ENCODE data around the gene COLEC11. TPM values are rescaled to one million over a fixed set of nuclear protein-coding genes. Genes with fewer than 3 reads are reported as not detected.
"Not testable (repeated sequence)": the region's sequence is repeated elsewhere in the genome, so short reads cannot be mapped to it uniquely, and the experiment has no call there.

COLEC11 gene
- total and polyA plus RNA-seq, 8 donors = 0.84 to 7.1 (median 4.3) TPM

GRCh38 chr2:3635171-3635974 lies 40.5 kb downstream of the COLEC11 start:
- no peak for ATAC-seq

DNA sequence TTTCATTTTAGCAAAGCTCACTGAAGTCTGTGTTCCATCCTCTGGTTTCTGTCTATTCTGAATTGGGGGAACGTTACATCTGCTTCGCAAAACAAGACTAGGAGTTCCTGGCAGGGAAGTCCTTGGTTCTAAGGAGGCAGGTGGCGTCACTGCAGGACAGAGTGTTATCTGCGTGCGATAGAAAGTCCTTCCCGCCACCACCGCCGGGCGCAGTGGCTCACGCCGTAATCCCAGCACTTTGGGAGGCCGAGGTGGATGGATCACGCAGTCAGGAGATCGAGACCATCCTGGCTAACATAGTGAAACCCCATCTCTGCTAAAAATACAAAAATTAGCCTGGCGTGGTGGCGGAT lies 41.0 kb downstream of the COLEC11 start:
- not testable (repeated sequence) for H3K27ac ChIP-seq

More at GRCh38 chr2:3635171-3635974, 40.5 kb downstream of the COLEC11 start:
- Histone ChIP-seq H3K4me3 (no peak overlapping the region), H3K27me3 (peaks cover 0 to 4% of the 10 kb centered on the region in 2 donors), H3K4me1 (no peaks in the 10 kb centered on the region), H3K27ac (no peak overlapping the region), H3K9me3 (no peaks in the 10 kb centered on the region), H3K36me3 (no peaks in the 10 kb centered on the region)
- no peak for TF ChIP-seq CTCF (IDR thresholded peaks at IDR 0.05)
- peak in 1 of 4 donors; percentile 55 for DNase-seq
- intact Hi-C loops (cut with DNase I) = no loop called here

GRCh38 chr2:3636586-3637310 lies 41.8 kb downstream of the COLEC11 start:
- H3K9me3 ChIP-seq = no peaks in the 10 kb centered on the region
- H3K4me1 ChIP-seq = no peaks in the 10 kb centered on the region
- no peak overlapping the region for H3K4me3 ChIP-seq
- no peak for ATAC-seq
- DNase-seq = peak in 1 of 4 donors; percentile 37
- peaks cover 0 to 4% of the 10 kb centered on the region in 2 donors for H3K27me3 ChIP-seq
- H3K27ac ChIP-seq = no peak overlapping the region
- intact Hi-C loops (cut with DNase I) = no loop called here
- TF ChIP-seq CTCF (IDR thresholded peaks at IDR 0.05) = no peak
- H3K36me3 ChIP-seq = no peaks in the 10 kb centered on the region

More for the DNA sequence above, 41.0 kb downstream of the COLEC11 start:
- H3K9me3 ChIP-seq; H3K4me1 ChIP-seq; intact Hi-C loops (cut with DNase I); H3K4me3 ChIP-seq; H3K27me3 ChIP-seq; ATAC-seq; H3K36me3 ChIP-seq: not testable (repeated sequence)
- DNase-seq = peak in 1 of 4 donors; percentile 75

DNA sequence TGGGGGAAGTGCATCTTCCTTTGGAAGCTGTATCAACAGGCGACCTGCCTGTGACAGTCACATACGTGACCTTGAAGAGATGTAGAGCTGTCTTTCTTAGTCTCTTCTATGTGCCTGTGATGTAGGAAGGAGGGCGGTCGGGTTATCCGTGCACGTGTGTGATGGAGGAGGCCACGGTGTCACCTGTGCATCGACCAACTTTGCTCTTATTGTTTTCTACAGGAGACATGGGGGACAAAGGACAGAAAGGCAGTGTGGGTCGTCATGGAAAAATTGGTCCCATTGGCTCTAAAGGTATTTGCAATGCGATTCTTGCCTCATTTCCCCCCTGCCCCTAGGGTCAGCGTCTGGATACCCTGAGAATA lies 42.4 kb downstream of the COLEC11 start:
- ATAC-seq = no peak
- no peaks in the 10 kb centered on the region for H3K36me3 ChIP-seq
- peaks cover 0 to 4% of the 10 kb centered on the region in 2 donors for H3K27me3 ChIP-seq
- intact Hi-C loops (cut with DNase I) = no loop called here
- no peaks in the 10 kb centered on the region for H3K9me3 ChIP-seq
- no peak for DNase-seq
- H3K4me1 ChIP-seq = no peaks in the 10 kb centered on the region
- no peak overlapping the region for H3K27ac ChIP-seq
- TF ChIP-seq CTCF (IDR thresholded peaks at IDR 0.05) = no peak
- H3K4me3 ChIP-seq = no peak overlapping the region

DNA sequence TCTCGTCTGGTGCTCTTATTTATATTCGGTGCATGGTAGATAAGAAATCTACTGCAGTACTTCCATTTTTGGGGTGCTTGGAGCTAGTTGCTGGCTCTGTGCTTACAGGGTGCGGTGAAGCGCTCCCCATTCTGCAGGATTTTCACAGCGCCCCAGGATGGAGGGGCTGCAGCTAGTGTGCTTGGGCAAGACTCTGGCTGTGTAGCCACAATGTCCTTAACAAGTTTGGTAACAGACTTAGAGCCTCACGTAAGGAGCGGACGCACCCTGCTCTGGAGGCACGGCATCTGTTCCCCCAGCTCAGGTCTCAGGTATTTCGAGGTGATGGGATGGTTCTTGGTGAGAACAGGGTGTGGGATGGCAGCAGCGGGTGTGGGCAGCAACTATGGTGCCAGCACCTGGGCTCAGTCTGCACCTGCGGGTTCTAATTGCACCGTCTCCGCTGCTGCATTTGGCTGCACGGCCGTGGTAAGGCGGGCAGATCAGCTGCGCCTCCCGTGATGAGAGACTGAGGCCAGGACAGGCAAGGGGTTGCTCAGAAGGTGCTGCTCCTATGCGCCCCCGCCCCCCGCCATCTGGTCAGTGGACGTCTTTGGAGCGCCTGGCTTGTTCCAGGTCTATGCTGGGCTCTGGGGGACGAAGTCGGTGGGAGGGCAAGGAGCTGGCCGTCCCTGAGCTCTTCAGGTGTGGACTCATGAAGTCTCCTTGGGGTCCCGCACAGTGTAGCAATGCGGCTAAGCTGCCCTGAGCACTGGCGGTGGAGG lies 43.0 kb downstream of the COLEC11 start:
- intact Hi-C loops (cut with DNase I) = no loop called here
- H3K27ac ChIP-seq = no peak overlapping the region
- peaks cover 0 to 4% of the 10 kb centered on the region in 2 donors for H3K27me3 ChIP-seq
- no peaks in the 10 kb centered on the region for H3K36me3 ChIP-seq
- no peaks in the 10 kb centered on the region for H3K4me1 ChIP-seq
- TF ChIP-seq CTCF (IDR thresholded peaks at IDR 0.05) = no peak
- no peaks in the 10 kb centered on the region for H3K9me3 ChIP-seq
- no peak overlapping the region for H3K4me3 ChIP-seq
- peak in 2 of 4 donors; percentile 22 to 65 for DNase-seq
- no peak for ATAC-seq

Measured in left lung (tissue), 10 donors.